Liver (tissue), 9 donors: Measurements from ENCODE around the gene SYT5. TPM values are rescaled to one million over a fixed set of nuclear protein-coding genes. Genes with fewer than 3 reads are reported as not detected.

Experiments
- DNase-seq: peaks from one replicate; pipeline ENCODE4 v3.0.0-alpha.2; 2017; ENCODE audit warnings: low spot score
- H3K27ac ChIP-seq, 2 donors: one replicate each; pipeline ENCODE4 v1.7.0; 2013; ENCODE audit warnings: inconsistent platforms in 2 of 2, low read length in 2 of 2, control low read depth in 1 of 2, low read depth in 1 of 2, mild to moderate bottlenecking in 1 of 2
- H3K27me3 ChIP-seq, 4 donors: one replicate each; pipeline versions ENCODE4 v1.6.1 to v1.7.0; 2013; ENCODE audit warnings: low read length in 3 of 4, inconsistent platforms in 1 of 4, mild to moderate bottlenecking in 1 of 4, moderate library complexity in 1 of 4; ENCODE audit not compliant: control insufficient read depth in 4 of 4, insufficient read depth in 4 of 4
- H3K36me3 ChIP-seq, 4 donors: one replicate each; pipeline versions ENCODE4 v1.6.1 to v1.7.0; 2013; ENCODE audit warnings: low read length in 3 of 4, mild to moderate bottlenecking in 3 of 4, low read depth in 1 of 4, moderate library complexity in 1 of 4; ENCODE audit not compliant: control insufficient read depth in 4 of 4, insufficient read depth in 3 of 4
- H3K4me1 ChIP-seq, 4 donors: one replicate each; pipeline versions ENCODE4 v1.6.1 to v1.7.0; 2013; ENCODE audit warnings: low read length in 3 of 4, mild to moderate bottlenecking in 3 of 4, moderate library complexity in 1 of 4; ENCODE audit not compliant: control insufficient read depth in 4 of 4, insufficient read depth in 4 of 4
- H3K4me3 ChIP-seq, 3 donors: one replicate each; pipeline versions ENCODE4 v1.6.1 to v1.7.0; 2013; ENCODE audit warnings: low read length in 3 of 3, control low read depth in 1 of 3, low read depth in 1 of 3, mild to moderate bottlenecking in 1 of 3
- H3K9ac ChIP-seq, 2 donors: one replicate each; pipeline ENCODE4 v1.7.0; 2013; ENCODE audit warnings: low read length in 2 of 2, mild to moderate bottlenecking in 2 of 2, moderate library complexity in 2 of 2, control low read depth in 1 of 2, low read depth in 1 of 2
- H3K9me3 ChIP-seq, 4 donors: one replicate each; pipeline versions ENCODE4 v1.6.1 to v1.7.0; 2013; ENCODE audit warnings: low read length in 3 of 4; ENCODE audit not compliant: control insufficient read depth in 4 of 4
- EGR1 ChIP-seq, 2 donors: IDR thresholded peaks; 2 replicates each; pipeline ENCODE4 v1.6.1; 2016 to 2018; ENCODE audit warnings: antibody characterized with exemption in 2 of 2, low read depth in 2 of 2
- FOXA1 ChIP-seq: IDR thresholded peaks from 2 replicates; pipeline ENCODE4 v1.6.1; 2016; ENCODE audit warnings: antibody characterized with exemption
- FOXA2 ChIP-seq: IDR thresholded peaks from 2 replicates; pipeline ENCODE4 v1.6.1; 2016; ENCODE audit warnings: antibody characterized with exemption
- GABPA ChIP-seq, 2 donors: IDR thresholded peaks in 1 of 2; conservative IDR thresholded peaks in 1 of 2; 2 replicates each; pipeline ENCODE4 v1.6.1; 2016; ENCODE audit warnings: antibody characterized with exemption in 2 of 2, mild to moderate bottlenecking in 1 of 2, moderate library complexity in 1 of 2
- HNF4A ChIP-seq, 2 donors: conservative IDR thresholded peaks; 2 replicates each; pipeline ENCODE4 v1.6.1; 2016; ENCODE audit warnings: antibody characterized with exemption in 2 of 2, mild to moderate bottlenecking in 2 of 2
- HNF4G ChIP-seq: IDR thresholded peaks from 2 replicates; pipeline ENCODE4 v1.6.1; 2016; ENCODE audit warnings: antibody characterized with exemption
- JUND ChIP-seq, 2 donors: IDR thresholded peaks; 2 replicates each; pipeline ENCODE4 v1.6.1; 2016; ENCODE audit warnings: antibody characterized with exemption in 2 of 2
- NR2F2 ChIP-seq: IDR thresholded peaks from 2 replicates; pipeline ENCODE4 v1.6.1; 2016; ENCODE audit warnings: antibody characterized with exemption
- RAD21 ChIP-seq, 2 donors: IDR thresholded peaks; 2 replicates each; pipeline ENCODE4 v1.6.1; 2016; ENCODE audit warnings: antibody characterized with exemption in 2 of 2, mild to moderate bottlenecking in 2 of 2
- RXRA ChIP-seq, 2 donors: IDR thresholded peaks; 2 replicates each; pipeline ENCODE4 v1.6.1; 2017 to 2018; ENCODE audit warnings: antibody characterized with exemption in 2 of 2, mild to moderate bottlenecking in 1 of 2
- SP1 ChIP-seq: IDR thresholded peaks from 2 replicates; pipeline ENCODE4 v1.6.1; 2018; ENCODE audit warnings: antibody characterized with exemption, mild to moderate bottlenecking
- TAF1 ChIP-seq: conservative IDR thresholded peaks from 2 replicates; pipeline ENCODE4 v1.6.1; 2016; ENCODE audit warnings: antibody characterized with exemption, mild to moderate bottlenecking
- YY1 ChIP-seq: IDR thresholded peaks from 2 replicates; pipeline ENCODE4 v1.6.1; 2016; ENCODE audit warnings: antibody characterized with exemption, mild to moderate bottlenecking
- WGBS: extraction: QIAGEN DNeasy Blood & Tissue Kit; methylation state at CpG from one replicate; pipeline ENCODE4 v1.1.7; 2013; 5-methylcytosine and 5-hydroxymethylcytosine counted together
- polyA plus RNA-seq, 2 donors: library from polyadenylated mRNA; stranded (reverse) in 1 of 2; unstranded in 1 of 2; fragments of 200-250 nt in 1 of 2; fragments of >200 nt in 1 of 2; fragmentation: Nextera tagmentation in 1 of 2; extraction: Ambion mirVana in 1 of 2; gene quantifications; one replicate each; pipeline versions ENCODE4 v1.2.1 to v1.2.3, GENCODE V29; 2013 to 2015
- total RNA-seq, 2 donors: library from RNA; depleted of rRNA; stranded (reverse); fragments of >200 nt; gene quantifications; one replicate each; pipeline ENCODE4 v1.2.3, GENCODE V29; 2014
- TF ChIP-seq, protein P1 (sequence below): fragments of 150-350 bp; IDR thresholded peaks from 2 replicates; pipeline ENCODE4 v1.5.1; 2017; ENCODE audit warnings: improper control_type of control experiment, low read depth, low read length; ENCODE audit not compliant: missing input control
- TF ChIP-seq, protein P2 (sequence below): IDR thresholded peaks from 2 replicates; pipeline ENCODE4 v1.6.1; 2016; ENCODE audit warnings: antibody characterized with exemption
- TF ChIP-seq, protein P3 (sequence below): IDR thresholded peaks from 2 replicates; pipeline ENCODE4 v1.6.1; 2016; ENCODE audit warnings: antibody characterized with exemption, mild to moderate bottlenecking
- TF ChIP-seq, protein P4 (sequence below): IDR thresholded peaks from 2 replicates; pipeline ENCODE4 v1.6.1; 2016; ENCODE audit warnings: antibody characterized with exemption
- TF ChIP-seq, protein P5 (sequence below): IDR thresholded peaks from 2 replicates; pipeline ENCODE4 v1.6.1; 2016; ENCODE audit warnings: antibody characterized with exemption
- donor health status: healthy.
- donor health status: healthy.
- donor health status: healthy.
- donor health status: healthy.
- donor health status: healthy.

SYT5 gene
- total and polyA plus RNA-seq, 4 donors, result under 0.01 TPM; not detected in 3

DNA sequence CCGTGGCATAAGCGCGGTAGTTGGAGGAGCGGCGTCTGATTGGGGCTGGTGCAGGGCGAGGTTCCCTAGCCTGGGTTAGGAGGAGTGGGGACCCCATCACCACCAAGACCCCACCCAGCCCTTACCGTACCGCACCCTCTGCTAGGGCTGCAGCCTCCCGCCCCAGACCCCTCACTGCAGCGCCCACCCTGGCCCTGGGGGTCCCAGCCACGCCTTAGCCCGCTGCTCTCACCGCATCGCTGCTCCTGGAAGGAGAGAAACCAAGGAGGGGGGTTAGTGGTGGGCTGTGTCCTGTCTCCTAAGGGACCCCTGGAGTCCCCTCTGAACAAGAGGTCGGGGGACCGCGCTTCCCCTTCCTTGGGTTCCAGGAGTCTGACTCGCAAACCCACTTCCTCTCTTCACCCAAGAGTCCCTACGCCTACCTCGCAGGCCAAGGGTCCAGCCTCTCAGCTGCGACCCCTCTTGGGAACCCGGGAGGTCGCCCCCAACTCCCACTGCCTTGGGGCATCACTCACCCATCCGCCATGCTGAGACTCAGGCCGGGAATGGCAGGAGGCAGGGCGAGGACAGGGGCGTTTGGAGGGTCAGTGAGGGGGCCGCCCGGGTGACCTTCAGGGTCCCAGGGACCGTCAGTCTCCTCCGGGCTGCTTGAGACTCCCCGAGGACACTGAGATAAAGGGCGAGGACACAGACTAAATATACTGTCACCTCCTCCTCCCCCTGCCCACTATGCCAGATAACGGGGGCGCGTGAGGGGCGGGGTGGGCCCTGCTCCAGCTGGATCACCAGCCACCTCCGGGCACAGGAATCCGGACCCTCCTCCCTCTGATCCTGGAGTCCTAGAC lies 22.8 kb downstream of the SYT5 start, which contains the start of gene TNNI3:
Gene TNNI3, minus strand, starts transcription at position 669 of the 845 bp plus-strand sequence. Its CDS starts 143 bp downstream, at position 526.
- TF ChIP-seq, protein P1, sequence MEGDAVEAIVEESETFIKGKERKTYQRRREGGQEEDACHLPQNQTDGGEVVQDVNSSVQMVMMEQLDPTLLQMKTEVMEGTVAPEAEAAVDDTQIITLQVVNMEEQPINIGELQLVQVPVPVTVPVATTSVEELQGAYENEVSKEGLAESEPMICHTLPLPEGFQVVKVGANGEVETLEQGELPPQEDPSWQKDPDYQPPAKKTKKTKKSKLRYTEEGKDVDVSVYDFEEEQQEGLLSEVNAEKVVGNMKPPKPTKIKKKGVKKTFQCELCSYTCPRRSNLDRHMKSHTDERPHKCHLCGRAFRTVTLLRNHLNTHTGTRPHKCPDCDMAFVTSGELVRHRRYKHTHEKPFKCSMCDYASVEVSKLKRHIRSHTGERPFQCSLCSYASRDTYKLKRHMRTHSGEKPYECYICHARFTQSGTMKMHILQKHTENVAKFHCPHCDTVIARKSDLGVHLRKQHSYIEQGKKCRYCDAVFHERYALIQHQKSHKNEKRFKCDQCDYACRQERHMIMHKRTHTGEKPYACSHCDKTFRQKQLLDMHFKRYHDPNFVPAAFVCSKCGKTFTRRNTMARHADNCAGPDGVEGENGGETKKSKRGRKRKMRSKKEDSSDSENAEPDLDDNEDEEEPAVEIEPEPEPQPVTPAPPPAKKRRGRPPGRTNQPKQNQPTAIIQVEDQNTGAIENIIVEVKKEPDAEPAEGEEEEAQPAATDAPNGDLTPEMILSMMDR, result no peak
- TF ChIP-seq HNF4A (conservative IDR thresholded peaks at IDR 0.05), result no peak
- TF ChIP-seq FOXA1, result no peak
- no peak for TF ChIP-seq RXRA (IDR thresholded peaks at IDR 0.05)
- TF ChIP-seq, protein P2, sequence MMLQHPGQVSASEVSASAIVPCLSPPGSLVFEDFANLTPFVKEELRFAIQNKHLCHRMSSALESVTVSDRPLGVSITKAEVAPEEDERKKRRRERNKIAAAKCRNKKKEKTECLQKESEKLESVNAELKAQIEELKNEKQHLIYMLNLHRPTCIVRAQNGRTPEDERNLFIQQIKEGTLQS, result no peak
- TF ChIP-seq GABPA (IDR thresholded peaks at IDR 0.05 in 1 of 2, conservative IDR thresholded peaks at IDR 0.05 in 1 of 2), result no peak
- no peak for TF ChIP-seq NR2F2
- no peak for TF ChIP-seq JUND (IDR thresholded peaks at IDR 0.05)
- no peak for TF ChIP-seq SP1
- no peak for TF ChIP-seq TAF1
- TF ChIP-seq FOXA2, result no peak
- TF ChIP-seq RAD21 (IDR thresholded peaks at IDR 0.05), result no peak
- TF ChIP-seq, protein P3, sequence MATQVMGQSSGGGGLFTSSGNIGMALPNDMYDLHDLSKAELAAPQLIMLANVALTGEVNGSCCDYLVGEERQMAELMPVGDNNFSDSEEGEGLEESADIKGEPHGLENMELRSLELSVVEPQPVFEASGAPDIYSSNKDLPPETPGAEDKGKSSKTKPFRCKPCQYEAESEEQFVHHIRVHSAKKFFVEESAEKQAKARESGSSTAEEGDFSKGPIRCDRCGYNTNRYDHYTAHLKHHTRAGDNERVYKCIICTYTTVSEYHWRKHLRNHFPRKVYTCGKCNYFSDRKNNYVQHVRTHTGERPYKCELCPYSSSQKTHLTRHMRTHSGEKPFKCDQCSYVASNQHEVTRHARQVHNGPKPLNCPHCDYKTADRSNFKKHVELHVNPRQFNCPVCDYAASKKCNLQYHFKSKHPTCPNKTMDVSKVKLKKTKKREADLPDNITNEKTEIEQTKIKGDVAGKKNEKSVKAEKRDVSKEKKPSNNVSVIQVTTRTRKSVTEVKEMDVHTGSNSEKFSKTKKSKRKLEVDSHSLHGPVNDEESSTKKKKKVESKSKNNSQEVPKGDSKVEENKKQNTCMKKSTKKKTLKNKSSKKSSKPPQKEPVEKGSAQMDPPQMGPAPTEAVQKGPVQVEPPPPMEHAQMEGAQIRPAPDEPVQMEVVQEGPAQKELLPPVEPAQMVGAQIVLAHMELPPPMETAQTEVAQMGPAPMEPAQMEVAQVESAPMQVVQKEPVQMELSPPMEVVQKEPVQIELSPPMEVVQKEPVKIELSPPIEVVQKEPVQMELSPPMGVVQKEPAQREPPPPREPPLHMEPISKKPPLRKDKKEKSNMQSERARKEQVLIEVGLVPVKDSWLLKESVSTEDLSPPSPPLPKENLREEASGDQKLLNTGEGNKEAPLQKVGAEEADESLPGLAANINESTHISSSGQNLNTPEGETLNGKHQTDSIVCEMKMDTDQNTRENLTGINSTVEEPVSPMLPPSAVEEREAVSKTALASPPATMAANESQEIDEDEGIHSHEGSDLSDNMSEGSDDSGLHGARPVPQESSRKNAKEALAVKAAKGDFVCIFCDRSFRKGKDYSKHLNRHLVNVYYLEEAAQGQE, result no peak
- TF ChIP-seq, protein P4, sequence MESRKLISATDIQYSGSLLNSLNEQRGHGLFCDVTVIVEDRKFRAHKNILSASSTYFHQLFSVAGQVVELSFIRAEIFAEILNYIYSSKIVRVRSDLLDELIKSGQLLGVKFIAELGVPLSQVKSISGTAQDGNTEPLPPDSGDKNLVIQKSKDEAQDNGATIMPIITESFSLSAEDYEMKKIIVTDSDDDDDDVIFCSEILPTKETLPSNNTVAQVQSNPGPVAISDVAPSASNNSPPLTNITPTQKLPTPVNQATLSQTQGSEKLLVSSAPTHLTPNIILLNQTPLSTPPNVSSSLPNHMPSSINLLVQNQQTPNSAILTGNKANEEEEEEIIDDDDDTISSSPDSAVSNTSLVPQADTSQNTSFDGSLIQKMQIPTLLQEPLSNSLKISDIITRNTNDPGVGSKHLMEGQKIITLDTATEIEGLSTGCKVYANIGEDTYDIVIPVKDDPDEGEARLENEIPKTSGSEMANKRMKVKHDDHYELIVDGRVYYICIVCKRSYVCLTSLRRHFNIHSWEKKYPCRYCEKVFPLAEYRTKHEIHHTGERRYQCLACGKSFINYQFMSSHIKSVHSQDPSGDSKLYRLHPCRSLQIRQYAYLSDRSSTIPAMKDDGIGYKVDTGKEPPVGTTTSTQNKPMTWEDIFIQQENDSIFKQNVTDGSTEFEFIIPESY, result no peak
- no peak for TF ChIP-seq EGR1 (IDR thresholded peaks at IDR 0.05; ENCODE audit: low read depth in 2 of 2)
- TF ChIP-seq YY1, result no peak
- TF ChIP-seq HNF4G, result no peak
- TF ChIP-seq, protein P5, sequence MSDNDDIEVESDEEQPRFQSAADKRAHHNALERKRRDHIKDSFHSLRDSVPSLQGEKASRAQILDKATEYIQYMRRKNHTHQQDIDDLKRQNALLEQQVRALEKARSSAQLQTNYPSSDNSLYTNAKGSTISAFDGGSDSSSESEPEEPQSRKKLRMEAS, result no peak
- Histone ChIP-seq H3K27ac (no peak within 1 kb of the TSS), H3K4me1 (no peaks in the 10 kb centered on the region), H3K9me3 (no peaks in the 10 kb centered on the region), H3K36me3 (no peaks in the 10 kb centered on the region), H3K27me3 (peaks cover 3 to 4% (median 3%) of the 10 kb centered on the region in 4 donors), H3K4me3 (no peak within 1 kb of the TSS), H3K9ac (no peak within 1 kb of the TSS)
- no peak for DNase-seq
- WGBS, result 43% methylated on average over 39 of the region's 39 CpGs
